Activated CD4-positive, alpha-beta T cell treated with anti-CD3 and anti-CD28 coated beads, Interleukin-2, amount 50 U/mL, for 24 hours (primary cell): ENCODE measurements around the gene GAS5.
"Not testable (repeated sequence)": the region's sequence is repeated elsewhere in the genome, so short reads cannot be mapped to it uniquely, and the experiment has no call there.

ENCODE experiments used
- DNase-seq, 2 donors: peaks; one replicate each; pipeline ENCODE4 v3.0.0-alpha.2; 2020; ENCODE audit warnings: low read depth in 1 of 2, low spot score in 1 of 2

GAS5 gene

DNA sequence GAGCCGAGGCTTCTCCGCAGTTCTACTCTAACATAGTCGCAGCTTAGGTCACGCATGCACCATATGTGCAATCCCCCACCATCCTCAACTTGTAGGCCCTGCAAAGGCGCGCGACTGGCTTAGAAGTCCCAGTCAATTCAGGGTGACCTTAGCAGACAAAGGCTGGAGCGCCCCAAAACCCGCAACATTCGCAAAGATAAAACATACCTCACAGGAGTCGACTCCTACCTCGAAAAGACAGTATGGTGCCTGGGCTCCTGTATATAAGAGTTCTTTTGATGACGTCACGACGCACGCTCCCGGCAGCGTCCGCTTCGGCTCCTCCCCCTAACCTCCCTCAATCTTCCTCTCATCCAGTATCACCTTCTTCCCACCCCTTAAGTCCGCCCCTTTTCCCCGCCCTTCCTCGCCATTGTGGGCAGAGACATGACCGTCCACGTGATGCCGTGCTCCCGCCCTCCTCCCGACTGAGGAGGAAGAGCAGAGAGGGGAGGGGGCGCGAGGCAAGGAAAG is at the start of gene GAS5:
Gene GAS5 (minus strand): TSS at position 237 of the 513 bp plus-strand sequence.
- DNase-seq = peak in 1 of 2 donors; percentile 100

DNA sequence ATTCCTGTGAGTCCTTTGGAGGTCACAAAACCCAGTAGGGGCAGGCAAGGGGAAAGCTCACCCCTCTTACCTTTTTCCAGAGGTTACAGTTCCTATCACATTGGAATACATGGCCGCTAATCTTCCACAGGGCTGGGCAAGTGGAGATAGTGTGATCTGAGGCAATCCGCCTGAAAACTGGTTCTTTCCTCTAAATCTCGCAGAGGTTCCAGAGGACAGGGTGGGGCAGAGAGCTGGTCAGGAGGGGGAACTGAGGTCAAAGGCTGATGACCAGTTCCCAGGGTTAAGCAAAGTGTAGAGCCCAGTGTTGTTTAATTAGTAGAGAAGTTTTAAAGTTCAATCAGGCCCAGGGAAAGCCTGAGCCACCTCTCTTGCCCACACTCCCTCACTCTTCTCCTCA is 49.4 kb upstream of the GAS5 start, which contains the start of gene SERPINC1:
Gene SERPINC1 (minus strand): TSS at position 179 of the 400 bp plus-strand sequence. CDS start 68 bp downstream, at position 111.
- DNase-seq = no peak

DNA sequence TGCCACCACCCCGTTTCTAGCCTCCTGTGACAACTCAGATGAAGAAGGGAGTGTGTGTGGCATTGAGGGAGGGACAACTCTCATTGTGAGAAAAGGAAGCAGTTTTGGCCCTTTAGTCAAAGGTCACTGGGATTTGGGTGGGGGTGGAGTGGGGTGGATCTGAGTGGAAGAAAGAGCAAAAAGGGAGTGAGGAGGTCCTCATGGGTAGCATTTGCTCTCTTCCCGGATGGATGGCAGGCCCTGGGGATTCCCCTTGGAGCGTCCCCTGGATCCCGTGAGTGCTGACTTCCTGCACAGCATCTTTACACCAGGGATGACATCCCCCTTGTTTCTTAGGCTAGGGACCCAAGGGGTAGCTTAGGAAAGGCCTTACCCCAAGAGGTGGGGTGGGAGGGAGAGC is 48.9 kb upstream of the GAS5 start:
- DNase-seq = no peak

DNA sequence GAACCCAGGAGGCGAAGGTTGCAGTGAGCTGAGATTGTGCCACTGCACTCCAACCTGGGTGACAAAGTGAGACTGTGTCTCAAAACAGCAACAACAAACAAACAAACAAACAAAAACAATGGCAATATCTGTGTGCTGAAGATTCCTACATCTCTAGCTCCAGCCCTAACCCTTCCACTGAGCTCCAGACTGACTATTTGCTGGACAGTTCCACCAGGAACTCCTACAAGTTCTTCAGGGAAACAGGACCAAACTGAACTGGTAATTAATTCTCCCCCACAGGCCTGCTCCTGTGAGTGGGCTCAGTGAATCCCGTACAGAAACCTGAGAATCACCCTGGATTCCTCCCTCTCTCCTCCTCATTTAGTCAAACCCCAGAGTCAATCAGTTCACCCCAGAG is 47.8 kb upstream of the GAS5 start:
- DNase-seq = no peak

DNA sequence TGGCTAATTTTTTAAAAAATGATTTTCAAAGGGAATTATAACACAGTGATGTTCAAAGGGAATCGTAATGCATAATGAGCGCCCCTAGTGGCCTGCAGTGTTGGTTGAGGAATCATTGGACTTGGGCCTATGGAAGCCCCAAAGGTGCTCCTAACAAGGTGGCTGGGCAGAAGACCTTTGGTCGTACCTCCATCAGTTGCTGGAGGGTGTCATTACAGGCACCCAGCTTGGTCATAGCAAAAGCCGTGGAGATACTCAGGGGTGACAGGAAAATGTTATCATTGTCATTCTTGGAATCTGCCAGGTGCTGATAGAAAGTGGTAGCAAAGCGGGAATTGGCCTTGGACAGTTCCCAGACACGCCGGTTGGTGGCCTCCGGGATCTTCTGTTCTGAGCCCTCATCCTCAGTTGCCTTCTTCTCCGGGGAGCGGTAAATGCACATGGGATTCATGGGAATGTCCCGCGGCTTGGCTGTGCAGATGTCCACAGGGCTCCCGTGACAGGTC is 46.6 kb upstream of the GAS5 start:
- DNase-seq = no peak

DNA sequence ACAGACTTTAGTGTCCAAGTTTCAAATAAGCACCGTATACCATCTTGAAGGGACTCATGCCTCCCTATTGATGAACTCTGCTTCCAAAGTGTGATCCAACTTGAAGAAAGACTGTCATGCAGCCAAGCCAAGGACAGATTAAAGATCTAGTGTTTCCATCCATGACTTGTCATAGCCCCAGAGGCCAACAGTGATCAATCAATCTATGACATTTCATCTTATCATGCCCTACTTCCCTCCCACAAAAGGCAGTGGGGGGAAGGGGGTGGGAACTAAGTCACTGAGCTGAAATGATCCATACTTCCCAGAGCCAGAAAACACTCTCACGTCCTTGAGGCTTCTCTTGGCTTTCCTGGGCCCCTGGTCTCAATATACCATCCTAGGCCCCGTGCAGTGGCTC is 45.3 kb upstream of the GAS5 start:
- DNase-seq = no peak

DNA sequence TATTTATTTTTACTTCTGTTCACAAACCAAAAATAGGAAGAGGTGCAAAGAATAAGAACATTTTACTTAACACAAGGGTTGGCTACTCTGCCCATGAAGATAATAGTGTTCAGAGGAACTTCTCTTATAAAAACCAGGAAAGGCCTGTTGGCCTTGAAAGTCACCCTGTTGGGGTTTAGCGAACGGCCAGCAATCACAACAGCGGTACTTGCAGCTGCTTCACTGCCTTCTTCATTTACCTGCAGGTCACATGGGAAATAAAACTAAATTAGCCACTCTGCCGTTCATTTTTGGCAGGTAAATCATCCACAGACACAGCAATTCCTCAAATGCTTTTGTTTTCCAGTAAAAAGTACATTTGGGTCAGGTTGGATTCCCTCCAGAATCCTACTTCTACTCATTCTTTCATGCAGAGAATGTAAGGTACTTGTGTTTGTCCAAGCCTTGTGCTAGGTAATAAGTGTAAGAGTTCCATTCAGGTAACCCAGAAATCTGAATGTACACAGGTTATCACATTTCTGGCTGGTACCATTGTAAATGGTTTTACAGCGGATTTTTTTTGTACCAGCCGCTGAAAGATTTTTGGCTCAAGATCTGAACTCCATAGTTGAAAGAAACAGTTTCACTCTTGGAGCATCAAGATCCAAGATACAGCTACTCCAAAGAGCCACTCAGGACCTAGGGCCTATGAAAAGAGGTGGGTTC is 36.2 kb upstream of the GAS5 start:
- DNase-seq = no peak

DNA sequence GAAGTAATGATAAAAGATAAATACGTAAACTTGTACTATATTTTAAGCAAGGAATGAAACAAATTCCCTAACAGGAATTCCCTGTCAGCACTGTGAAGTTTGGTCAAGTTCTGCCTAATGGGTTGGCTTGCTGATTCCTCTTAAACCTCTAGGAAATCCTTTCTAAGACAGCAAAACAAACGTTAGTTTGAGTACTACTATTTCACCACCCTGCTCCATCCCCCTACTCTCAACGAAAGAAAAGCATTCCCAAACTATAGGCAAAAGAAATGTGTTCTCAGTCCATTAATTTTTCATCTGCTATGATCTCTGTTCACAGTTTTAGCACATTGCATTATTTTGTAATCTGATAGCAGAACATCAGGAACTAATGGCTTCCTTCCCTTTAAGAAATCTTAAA is 33.2 kb upstream of the GAS5 start:
- no peak for DNase-seq

DNA sequence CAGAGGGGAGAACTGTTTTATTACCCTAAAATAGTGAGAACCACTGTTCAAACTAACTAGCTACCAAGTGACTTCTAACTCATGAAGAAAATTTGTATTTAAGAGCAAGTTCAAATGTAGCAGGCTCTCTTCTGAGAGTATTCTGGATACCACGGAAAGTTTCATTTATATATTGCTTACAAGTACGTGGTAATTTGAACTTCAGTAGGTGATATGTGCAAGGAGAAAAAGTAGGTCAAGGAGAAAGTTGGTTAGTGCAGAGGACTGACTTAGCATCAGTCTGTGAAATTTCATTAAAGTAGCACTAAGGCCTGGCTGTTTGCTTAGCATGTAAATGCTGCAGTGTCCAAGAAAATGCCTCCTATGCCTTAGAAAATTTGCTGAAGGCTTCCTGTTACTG is 32.6 kb upstream of the GAS5 start:
- no peak for DNase-seq

DNA sequence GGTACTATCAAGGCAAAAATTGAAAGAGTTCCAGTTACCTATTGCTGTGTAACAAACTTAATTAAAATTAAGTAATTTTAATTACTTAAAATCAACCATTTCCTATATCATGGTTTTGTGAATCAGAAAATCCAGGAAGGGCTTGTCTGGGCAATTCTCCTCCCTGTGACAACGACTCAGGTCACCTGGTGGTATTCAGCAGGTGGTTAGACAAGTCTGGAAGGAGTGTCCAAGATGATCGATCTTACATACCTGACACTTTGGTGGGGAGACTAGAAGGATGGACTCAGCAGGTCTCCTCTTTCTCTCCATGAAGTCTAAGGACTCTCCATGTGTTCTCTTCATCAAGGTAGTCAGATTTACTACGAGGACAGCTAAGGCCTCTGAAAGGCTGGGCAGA is 26.4 kb upstream of the GAS5 start:
- no peak for DNase-seq

DNA sequence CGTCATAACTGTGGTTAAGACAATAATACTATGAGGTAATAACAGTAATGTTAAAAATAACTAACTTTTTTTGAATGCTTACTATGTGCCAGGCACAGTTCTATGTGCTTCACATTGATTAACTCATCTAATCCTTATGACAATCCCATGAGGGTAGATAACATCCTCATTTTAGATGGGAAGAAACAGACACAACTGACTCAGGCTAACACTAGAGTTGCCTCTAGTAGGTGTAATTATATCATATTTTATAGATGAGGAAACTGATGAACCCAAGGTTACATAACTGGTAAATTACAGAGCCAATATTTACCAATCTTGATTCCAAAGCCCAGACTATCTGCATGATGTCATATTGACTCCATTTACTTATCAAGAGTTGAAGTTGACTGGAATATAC is 25.8 kb upstream of the GAS5 start:
- DNase-seq = no peak

DNA sequence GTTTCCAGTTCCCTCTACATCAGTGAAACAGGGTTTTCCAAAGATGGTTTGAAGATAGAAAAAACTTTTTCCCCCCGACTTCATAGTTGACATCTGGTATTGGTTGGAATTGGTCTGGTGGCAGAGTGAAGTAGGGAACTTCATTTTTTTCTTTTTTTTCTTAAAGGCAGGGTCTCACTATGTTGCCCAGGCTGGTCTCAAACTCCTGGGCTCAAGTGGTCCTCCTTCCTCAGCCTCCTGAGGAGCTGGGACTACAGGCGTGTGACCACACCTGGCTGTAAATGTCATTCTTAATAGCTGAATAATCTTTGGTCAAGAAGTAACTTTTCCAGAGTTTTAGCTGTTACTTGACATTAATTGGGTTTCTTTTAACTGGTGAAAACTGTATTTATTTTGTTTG is 22.1 kb upstream of the GAS5 start:
- no peak for DNase-seq

DNA sequence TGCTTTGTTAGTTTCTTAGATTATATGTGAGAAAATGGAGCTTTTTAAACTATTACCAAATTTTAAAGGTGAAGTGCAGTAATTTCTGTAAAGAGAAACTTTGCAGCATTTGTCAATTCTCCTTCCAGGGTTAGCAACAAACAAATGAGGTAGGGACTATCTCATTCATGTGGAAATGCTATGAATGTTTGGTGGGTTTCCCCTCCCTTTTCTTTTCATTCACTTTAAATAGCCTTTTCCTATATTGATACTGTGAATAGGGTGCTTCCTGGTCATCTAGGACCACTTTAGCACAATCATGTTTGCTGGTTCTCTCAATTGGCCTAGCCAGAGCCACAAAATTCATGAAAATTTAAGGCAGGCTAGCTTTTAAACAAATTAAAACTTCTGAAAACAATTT is 21.0 kb upstream of the GAS5 start:
- DNase-seq = no peak

DNA sequence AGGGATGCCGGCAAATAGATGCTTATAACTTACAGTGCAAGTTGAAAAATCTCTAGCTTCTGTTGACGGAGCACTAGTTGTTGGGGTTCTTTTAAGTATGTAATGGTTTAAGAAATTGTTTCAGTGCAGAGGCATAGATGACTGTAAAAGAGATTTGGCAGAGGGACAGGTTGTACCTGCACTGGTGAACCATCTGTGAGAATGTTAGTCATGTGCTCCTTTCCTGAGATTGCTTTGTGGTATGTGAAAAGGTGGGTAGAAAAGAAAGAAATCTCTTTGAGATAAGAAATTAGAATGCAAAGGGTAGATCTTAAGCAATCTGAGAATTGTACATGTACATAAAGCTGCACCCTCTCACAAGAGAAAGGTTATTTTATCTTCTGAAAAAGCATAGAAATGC is 19.8 kb upstream of the GAS5 start:
- no peak for DNase-seq

DNA sequence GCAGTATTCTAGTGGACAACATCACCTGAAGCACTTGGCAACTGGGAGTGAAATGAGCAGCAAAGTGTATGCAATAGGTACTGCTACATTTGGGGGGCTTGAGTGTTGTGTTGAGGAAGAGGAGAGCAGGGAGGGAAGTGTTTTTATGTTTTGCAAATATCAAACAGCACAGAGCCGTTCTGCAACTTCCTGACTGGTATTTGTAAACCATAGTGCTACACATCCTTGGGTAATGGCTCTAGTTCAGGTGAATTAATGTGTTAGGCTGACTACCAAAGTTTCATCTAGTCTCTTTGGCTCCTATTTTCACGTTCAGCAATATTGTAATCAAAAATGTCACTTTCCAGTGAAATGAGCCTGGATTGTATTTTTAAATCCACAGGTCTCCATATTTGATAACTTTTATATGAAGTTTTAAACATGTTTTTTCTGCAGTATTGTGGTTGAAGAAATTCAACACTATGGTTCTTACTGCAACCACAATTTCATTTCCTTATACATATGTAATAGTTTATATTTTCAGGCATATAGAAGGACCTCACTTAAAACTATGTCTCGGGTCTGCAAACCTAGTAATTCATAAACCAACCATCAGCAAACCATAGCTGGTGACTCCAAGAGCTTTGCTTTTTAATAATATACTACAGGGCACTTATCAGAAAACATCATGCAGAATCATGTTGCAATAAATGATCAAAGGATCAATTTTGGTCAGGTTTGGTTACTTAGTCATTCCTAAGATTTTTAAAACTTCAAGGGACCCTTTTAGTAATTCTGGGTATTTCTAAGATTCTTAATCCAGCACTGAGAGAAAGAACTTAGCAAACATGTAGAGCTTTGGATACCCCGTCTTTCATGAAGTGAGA is 19.2 kb upstream of the GAS5 start:
- DNase-seq = no peak

DNA sequence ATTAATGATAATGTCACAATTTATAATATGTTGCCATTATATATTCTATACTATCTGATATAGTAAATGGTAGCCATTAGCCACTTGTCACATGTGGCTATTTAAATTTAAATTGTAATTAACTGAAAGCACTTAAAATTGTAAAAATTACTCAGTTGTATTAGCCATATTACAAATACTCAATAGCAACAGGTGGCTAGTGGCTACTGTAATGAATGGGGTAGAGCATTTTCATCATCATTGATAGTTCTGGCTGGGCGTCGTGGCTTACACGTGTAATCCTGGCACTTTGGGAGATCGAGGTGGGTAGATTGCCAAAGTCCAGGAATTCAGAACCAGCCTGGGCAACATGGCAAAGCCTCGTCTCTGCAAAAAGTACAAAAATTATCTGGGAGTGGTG is 16.9 kb upstream of the GAS5 start:
- no peak for DNase-seq

DNA sequence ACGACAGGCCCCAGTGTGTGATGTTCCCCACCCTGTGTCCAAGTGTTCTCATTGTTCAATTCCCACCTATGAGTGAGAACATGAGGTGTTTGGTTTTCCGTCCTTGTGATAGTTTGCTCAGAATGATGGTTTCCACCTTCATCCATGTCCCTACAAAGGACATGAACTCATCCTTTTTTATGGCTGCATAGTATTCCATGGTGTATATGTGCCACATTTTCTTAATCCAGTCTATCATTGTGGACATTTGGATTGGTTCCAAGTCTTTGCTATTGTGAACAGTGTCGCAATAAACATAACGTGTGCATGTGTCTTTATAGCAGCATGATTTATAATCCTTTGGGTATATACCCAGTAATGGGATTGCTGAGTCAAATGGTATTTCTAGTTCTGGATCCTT is 13.3 kb upstream of the GAS5 start:
- DNase-seq = not testable (repeated sequence)

DNA sequence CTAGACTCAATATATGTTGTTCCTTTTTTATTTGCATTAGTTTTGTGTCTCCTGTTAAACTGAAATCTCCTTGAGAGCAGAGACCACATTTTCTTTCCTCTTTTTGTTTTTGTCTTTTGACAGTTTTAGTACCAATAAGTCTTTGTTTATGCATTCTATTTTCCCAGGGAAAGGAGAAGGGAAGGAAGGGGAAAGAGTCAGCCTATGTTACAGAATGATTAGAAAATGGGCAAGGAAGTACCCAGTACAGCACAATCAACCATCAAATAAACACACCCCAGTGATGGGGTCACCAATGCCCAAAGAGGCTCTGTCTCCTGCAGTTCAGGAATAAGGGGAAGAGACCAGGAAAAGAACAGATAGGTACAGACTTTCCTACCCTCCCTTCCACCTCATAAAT is 10.5 kb upstream of the GAS5 start:
- DNase-seq = no peak

DNA sequence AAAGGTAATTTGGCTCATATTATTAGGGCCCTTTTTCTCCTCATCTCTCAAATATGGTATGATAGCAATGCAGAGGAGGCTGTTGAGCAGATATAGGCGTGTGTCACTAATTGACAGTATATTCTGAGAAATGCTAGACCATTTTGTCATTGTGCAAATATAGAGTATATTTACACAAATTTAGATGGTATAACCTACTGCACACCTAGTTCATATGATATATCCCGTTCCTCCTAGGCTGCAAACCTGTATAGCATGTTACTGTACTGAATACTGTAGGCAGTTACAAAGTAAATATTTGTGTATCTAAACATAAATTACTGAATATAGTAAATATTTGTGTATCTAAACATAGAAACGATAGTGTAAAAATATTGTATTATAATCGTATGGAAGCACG is 8.9 kb upstream of the GAS5 start:
- DNase-seq = no peak

DNA sequence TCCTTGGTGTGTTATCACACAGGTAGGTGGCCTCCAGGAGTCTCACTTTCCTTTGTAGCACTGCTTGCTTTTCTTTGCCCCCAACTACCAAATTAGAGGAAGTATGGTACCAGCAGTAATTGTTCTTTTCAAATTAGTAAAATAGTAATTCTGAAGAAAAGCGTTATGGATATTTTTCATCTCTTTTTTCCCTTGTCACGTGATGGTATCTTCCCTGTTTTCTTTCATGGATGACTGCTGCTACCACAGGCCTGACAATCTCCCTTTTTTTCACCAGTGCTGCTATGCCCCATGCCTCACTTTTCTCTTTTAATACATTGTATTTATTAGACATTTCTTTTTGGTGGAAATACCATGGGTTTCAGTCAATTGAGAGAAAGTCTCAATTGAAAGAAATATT is 3.7 kb upstream of the GAS5 start:
- no peak for DNase-seq

DNA sequence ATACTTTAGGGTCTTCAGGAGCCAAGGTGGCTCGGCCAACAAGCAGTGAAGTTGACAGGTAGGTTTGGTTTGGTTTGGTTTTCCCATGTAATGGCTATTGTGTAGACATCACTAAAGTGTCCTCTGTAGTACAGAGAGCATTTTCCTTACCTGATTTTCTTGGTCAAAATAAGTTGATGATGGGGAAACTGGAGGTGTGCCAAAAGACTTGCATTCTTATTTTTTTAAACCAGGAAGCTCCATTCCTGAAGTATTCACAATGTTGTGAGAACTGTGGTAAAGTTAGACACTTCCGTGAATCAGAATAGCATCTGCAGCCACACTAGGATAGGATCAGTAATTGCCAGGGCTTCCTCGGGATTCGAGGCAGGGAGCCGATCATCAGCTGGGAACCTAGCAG is 3.3 kb upstream of the GAS5 start:
- DNase-seq = no peak
